GM12878 (cell line): ENCODE data around the gene KRTAP17-1. TPM values are rescaled to one million over a fixed set of nuclear protein-coding genes. Genes with fewer than 3 reads are reported as not detected.

Experiments
- ASH2L ChIP-seq: fragments of 300-600, 200-600 bp; sonication (generic); IDR thresholded peaks from 2 replicates; pipeline ENCODE4 v1.6.1; 2017; ENCODE audit warnings: low read depth, mild to moderate bottlenecking, borderline replicate concordance
- CREB1 ChIP-seq: IDR thresholded peaks from 2 replicates; pipeline ENCODE4 v1.6.1; 2012; ENCODE audit warnings: low read depth, mild to moderate bottlenecking, inconsistent platforms
- CTCF ChIP-seq, 3 experiments: IDR thresholded peaks in 2 of 3; conservative IDR thresholded peaks in 1 of 3; 2 replicates each; pipeline ENCODE4 v1.5.1; 2011; ENCODE audit warnings: low read depth in 3 of 3, low read length in 3 of 3, mild to moderate bottlenecking in 3 of 3, control low read depth in 2 of 3, moderate library complexity in 2 of 3, inconsistent platforms in 1 of 3, mixed read lengths in 1 of 3; ENCODE audit not compliant: control insufficient read depth in 2 of 3, insufficient read depth in 1 of 3; ENCODE audit errors: extremely low read depth in 1 of 3
- EZH2 ChIP-seq: IDR thresholded peaks from 2 replicates; pipeline ENCODE4 v1.6.1; 2012; ENCODE audit warnings: low read depth, mild to moderate bottlenecking, control low read depth, inconsistent platforms, low read length, borderline replicate concordance; ENCODE audit not compliant: control insufficient read depth
- FOS ChIP-seq: IDR thresholded peaks from 3 replicates; pipeline ENCODE4 v1.6.1; 2011; ENCODE audit warnings: borderline replicate concordance; ENCODE audit not compliant: insufficient read length; ENCODE audit errors: extremely low read depth
- MEF2A ChIP-seq: IDR thresholded peaks from 2 replicates; pipeline ENCODE4 v1.6.1; 2011; ENCODE audit warnings: low read depth, mild to moderate bottlenecking, low read length, moderate library complexity; ENCODE audit not compliant: insufficient read depth
- PML ChIP-seq: IDR thresholded peaks from 2 replicates; pipeline ENCODE4 v1.6.1; 2012; ENCODE audit warnings: low read length, inconsistent platforms
- RB1 ChIP-seq: fragments of 450-650 bp; formaldehyde crosslinking; IDR thresholded peaks from 2 replicates; pipeline ENCODE4 v1.6.1; 2017; ENCODE audit warnings: mild to moderate bottlenecking, borderline replicate concordance
- SMAD1 ChIP-seq: fragments of 450-650 bp; IDR thresholded peaks from 2 replicates; pipeline ENCODE4 v1.6.1; 2018; ENCODE audit warnings: mild to moderate bottlenecking, low read depth; ENCODE audit not compliant: partially characterized antibody
- SMC3 ChIP-seq: IDR thresholded peaks from 2 replicates; pipeline ENCODE4 v1.6.1; 2011; ENCODE audit warnings: low read length, improper control_type of control experiment, borderline replicate concordance
- SREBF1 ChIP-seq: IDR thresholded peaks from 2 replicates; pipeline ENCODE4 v1.6.1; 2012; ENCODE audit warnings: mild to moderate bottlenecking, low read length
- TBL1XR1 ChIP-seq: IDR thresholded peaks from 2 replicates; pipeline ENCODE4 v1.6.1; 2012; ENCODE audit warnings: low read depth, low read length, improper control_type of control experiment
- ZNF217 ChIP-seq: fragments of 450-650 bp; IDR thresholded peaks from 2 replicates; pipeline ENCODE4 v1.6.1; 2017; ENCODE audit warnings: antibody characterized with exemption, mild to moderate bottlenecking
- ZNF687 ChIP-seq: fragments of 450-650 bp; IDR thresholded peaks from 2 replicates; pipeline ENCODE4 v1.6.1; 2017; ENCODE audit warnings: mild to moderate bottlenecking, moderate library complexity
- polyA plus RNA-seq, 11 experiments: library from polyadenylated mRNA; depleted of rRNA in 4 of 11; unstranded in 6 of 11; stranded (reverse) in 5 of 11; fragments of >200 nt; fragmentation: Nextera tagmentation in 4 of 11; fragmentation: Illumina TruSeq in 1 of 11; extraction: Ambion mirVana in 4 of 11; extraction: Trizol in 1 of 11; gene quantifications; 1 replicate in 1 of 11; 2 replicates in 10 of 11; pipeline versions ENCODE4 v1.2.1 to v1.2.3, GENCODE V29; 2011 to 2016; ENCODE audit warnings: inconsistent platforms in 2 of 11, missing spikeins in 2 of 11, low read depth in 1 of 11
- total RNA-seq, 4 experiments: library from RNA; depleted of rRNA in 3 of 4; stranded (reverse); fragments of >200 nt in 3 of 4; fragmentation: Illumina TruSeq in 1 of 4; extraction: Trizol in 1 of 4; gene quantifications; 2 replicates each; pipeline versions ENCODE4 v1.2.1 to v1.2.3, GENCODE V29; 2013 to 2021
- TF ChIP-seq, protein P1 (sequence below): fragments of 150-350 bp; IDR thresholded peaks from 2 replicates; pipeline ENCODE4 v1.6.1; 2014; ENCODE audit warnings: mild to moderate bottlenecking, low read depth, low read length
- TF ChIP-seq, protein P2 (sequence below): IDR thresholded peaks from 2 replicates; pipeline ENCODE4 v1.6.1; 2012; ENCODE audit warnings: low read depth, low read length, improper control_type of control experiment

The KRTAP17-1 gene
- total and polyA plus RNA-seq, 10 of the 15 experiments (the other 5 are each of a cell fraction or from before 2014, with no cell fraction given), result 0.16 to 5.7 (median 0.17) TPM; not detected in 7

- TF ChIP-seq ZNF687 (no peak), ASH2L (no peak), RB1 (no peak), FOS (no peak), TBL1XR1 (no peak), SREBF1 (no peak), PML (no peak), SMAD1 (no peak), CTCF (IDR thresholded peaks at IDR 0.05 in 2 of 3, conservative IDR thresholded peaks at IDR 0.05 in 1 of 3; ENCODE audit: control insufficient read depth in 2 of 3, extremely low read depth in 1 of 3, insufficient read depth in 1 of 3, low read depth in 3 of 3, low read length in 3 of 3) (no peak), MEF2A (no peak), SMC3 (no peak), EZH2 (no peak), CREB1 (no peak), ZNF217 (no peak)
- TF ChIP-seq, protein P1, sequence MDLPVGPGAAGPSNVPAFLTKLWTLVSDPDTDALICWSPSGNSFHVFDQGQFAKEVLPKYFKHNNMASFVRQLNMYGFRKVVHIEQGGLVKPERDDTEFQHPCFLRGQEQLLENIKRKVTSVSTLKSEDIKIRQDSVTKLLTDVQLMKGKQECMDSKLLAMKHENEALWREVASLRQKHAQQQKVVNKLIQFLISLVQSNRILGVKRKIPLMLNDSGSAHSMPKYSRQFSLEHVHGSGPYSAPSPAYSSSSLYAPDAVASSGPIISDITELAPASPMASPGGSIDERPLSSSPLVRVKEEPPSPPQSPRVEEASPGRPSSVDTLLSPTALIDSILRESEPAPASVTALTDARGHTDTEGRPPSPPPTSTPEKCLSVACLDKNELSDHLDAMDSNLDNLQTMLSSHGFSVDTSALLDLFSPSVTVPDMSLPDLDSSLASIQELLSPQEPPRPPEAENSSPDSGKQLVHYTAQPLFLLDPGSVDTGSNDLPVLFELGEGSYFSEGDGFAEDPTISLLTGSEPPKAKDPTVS, result no peak
- TF ChIP-seq, protein P2, sequence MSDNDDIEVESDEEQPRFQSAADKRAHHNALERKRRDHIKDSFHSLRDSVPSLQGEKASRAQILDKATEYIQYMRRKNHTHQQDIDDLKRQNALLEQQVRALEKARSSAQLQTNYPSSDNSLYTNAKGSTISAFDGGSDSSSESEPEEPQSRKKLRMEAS, result no peak
Observed at GRCh38 chr17:41332239-41332638, 16.7 kb upstream of the KRTAP17-1 start (continued).
